GM12878 (cell line): ENCODE results near the gene AKAP12. TPM values are rescaled to one million over a fixed set of nuclear protein-coding genes. Genes with fewer than 3 reads are reported as not detected.

Experiments used
- ATAC-seq: fragments of 200-7000 bp; cut with Tn5 transposase; 3 replicates; pipeline ENCODE4 v1.9.1; 2020; ENCODE audit warnings: mild to moderate bottlenecking, moderate library complexity
- BruUV-seq: library from RNA; stranded (reverse); fragments of 400-500 nt; replicated peaks from 2 replicates; lab custom pipeline; 2021; lab: Mats Ljungman, UMichigan
- CTCF ChIA-PET: fragments of 300-600 bp; sonication (Branson Sonifier 250); formaldehyde crosslinking; extraction: SDS; loops from one replicate; lab custom pipeline; 2021; ENCODE audit warnings: inconsistent platforms; lab: Yijun Ruan, JAX
- POLR2A ChIA-PET: fragments of 350-600 bp; formaldehyde crosslinking; extraction: SDS; loops from one replicate; lab custom pipeline; 2021; ENCODE audit warnings: inconsistent platforms; lab: Charles Lee
- RAD21 ChIA-PET: fragments of 300-600 bp; sonication (Branson Sonifier 250); formaldehyde crosslinking; loops from one replicate; lab custom pipeline; 2023; ENCODE audit warnings: antibody characterized with exemption; ENCODE audit not compliant: unreplicated experiment; lab: Charles Lee
- SMC1A ChIA-PET: fragments of 300-600 bp; sonication (Branson Sonifier 250); formaldehyde crosslinking; loops from one replicate; lab custom pipeline; 2023; ENCODE audit not compliant: unreplicated experiment, uncharacterized antibody; lab: Charles Lee
- DNase-seq: peaks from one replicate; pipeline ENCODE4 v3.0.0-alpha.2; 2011; ENCODE audit warnings: low read depth, low spot score
- FAIRE-seq: peaks from 3 replicates; lab custom pipeline; 2011; peaks lifted over from hg19 to GRCh38; lab: Jason Lieb, UNC
- H2AFZ ChIP-seq: 2 replicates; pipeline ENCODE4 v1.6.0; 2011; ENCODE audit warnings: low read depth, low read length, control low read depth; ENCODE audit not compliant: control insufficient read depth
- H3K27ac ChIP-seq: 2 replicates; pipeline ENCODE4 v1.5.1; 2011; ENCODE audit warnings: control low read depth; ENCODE audit not compliant: control insufficient read depth, insufficient read depth
- H3K27me3 ChIP-seq, 2 experiments: replicated peaks in 1 of 2; 2 replicates each; pipeline versions ENCODE4 v1.6.0 to v1.6.1; 2011; ENCODE audit warnings: low read length in 1 of 2; ENCODE audit not compliant: control insufficient read depth in 2 of 2, insufficient read depth in 2 of 2
- H3K36me3 ChIP-seq, 2 experiments: 2 replicates each; pipeline ENCODE4 v1.5.1; 2011; ENCODE audit warnings: low read length in 1 of 2; ENCODE audit not compliant: control insufficient read depth in 2 of 2, insufficient read depth in 2 of 2
- H3K4me1 ChIP-seq: 2 replicates; pipeline ENCODE4 v1.6.1; 2011; ENCODE audit warnings: mild to moderate bottlenecking, low read length, moderate library complexity, mixed read lengths; ENCODE audit not compliant: control insufficient read depth, insufficient read depth
- H3K4me2 ChIP-seq: 2 replicates; pipeline ENCODE4 v1.6.0; 2011; ENCODE audit warnings: control low read depth; ENCODE audit not compliant: control insufficient read depth, insufficient read depth
- H3K4me3 ChIP-seq: fragments of 200-600 bp; sonication (generic); 2 replicates; pipeline ENCODE4 v1.5.1; 2016
- H3K79me2 ChIP-seq: 2 replicates; pipeline ENCODE4 v1.6.0; 2011; ENCODE audit warnings: low read length; ENCODE audit not compliant: control insufficient read depth, insufficient read depth
- H3K9ac ChIP-seq: 2 replicates; pipeline ENCODE4 v1.8.0; 2011; ENCODE audit warnings: low read length, control low read depth, mixed read lengths; ENCODE audit not compliant: control insufficient read depth, insufficient read depth
- H3K9me3 ChIP-seq: replicated peaks from 3 replicates; pipeline ENCODE4 v1.5.1; 2011; ENCODE audit warnings: mild to moderate bottlenecking, low read length; ENCODE audit not compliant: control insufficient read depth, insufficient read depth
- H4K20me1 ChIP-seq: 2 replicates; pipeline ENCODE4 v1.6.0; 2011; ENCODE audit not compliant: control insufficient read depth, insufficient read depth
- CBX3 ChIP-seq: fragments of 200-600 bp; sonication (generic); IDR thresholded peaks from 2 replicates; pipeline ENCODE4 v1.6.1; 2016; ENCODE audit warnings: low read depth, borderline replicate concordance
- FOXK2 ChIP-seq: fragments of 450-650 bp; IDR thresholded peaks from 2 replicates; pipeline ENCODE4 v1.6.1; 2017; ENCODE audit warnings: mild to moderate bottlenecking, moderate library complexity
- HDAC2 ChIP-seq: fragments of 200-600 bp; sonication (generic); IDR thresholded peaks from 2 replicates; pipeline ENCODE4 v1.6.1; 2017
- NFYA ChIP-seq: IDR thresholded peaks from 2 replicates; pipeline ENCODE4 v1.6.1; 2011; ENCODE audit warnings: low read depth, mild to moderate bottlenecking, low read length, improper control_type of control experiment, borderline replicate concordance
- NR2C2 ChIP-seq: IDR thresholded peaks from 2 replicates; pipeline ENCODE4 v1.6.1; 2011; ENCODE audit warnings: borderline replicate concordance, low read depth; ENCODE audit not compliant: control insufficient read depth, insufficient read length
- PBX3 ChIP-seq: IDR thresholded peaks from 2 replicates; pipeline ENCODE4 v1.6.1; 2011; ENCODE audit warnings: mild to moderate bottlenecking, low read depth, low read length, moderate library complexity; ENCODE audit not compliant: insufficient replicate concordance
- TCF3 ChIP-seq: IDR thresholded peaks from 2 replicates; pipeline ENCODE4 v1.6.1; 2012; ENCODE audit warnings: low read depth, mild to moderate bottlenecking, low read length, borderline replicate concordance; ENCODE audit not compliant: insufficient read depth
- WGBS: methylation state at CpG from one replicate; pipeline ENCODE4 v1.1.6; 2016; ENCODE audit warnings: low lambda C conversion rate; ENCODE audit not compliant: insufficient replicate concordance, insufficient coverage; ENCODE audit errors: missing lambda C conversion rate; 5-methylcytosine and 5-hydroxymethylcytosine counted together
- in situ Hi-C: fragments of 300-500 bp; cut with MboI; formaldehyde crosslinking; loops from 9 replicates; pipeline ENCODE4 v1.14.3; 2018; ENCODE audit warnings: mixed read lengths
- intact Hi-C: fragments of 100-400 bp; cut with micrococcal nuclease; formaldehyde crosslinking; loops from one replicate; pipeline ENCODE4 v1.14.2; 2022; ENCODE audit not compliant: unreplicated experiment
- polyA plus RNA-seq, 11 experiments: library from polyadenylated mRNA; depleted of rRNA in 4 of 11; unstranded in 6 of 11; stranded (reverse) in 5 of 11; fragments of >200 nt; fragmentation: Nextera tagmentation in 4 of 11; fragmentation: Illumina TruSeq in 1 of 11; extraction: Ambion mirVana in 4 of 11; extraction: Trizol in 1 of 11; gene quantifications; 1 replicate in 1 of 11; 2 replicates in 10 of 11; pipeline versions ENCODE4 v1.2.1 to v1.2.3, GENCODE V29; 2011 to 2016; ENCODE audit warnings: inconsistent platforms in 2 of 11, missing spikeins in 2 of 11, low read depth in 1 of 11
- total RNA-seq, 4 experiments: library from RNA; depleted of rRNA in 3 of 4; stranded (reverse); fragments of >200 nt in 3 of 4; fragmentation: Illumina TruSeq in 1 of 4; extraction: Trizol in 1 of 4; gene quantifications; 2 replicates each; pipeline versions ENCODE4 v1.2.1 to v1.2.3, GENCODE V29; 2013 to 2021

AKAP12 gene
- total and polyA plus RNA-seq, 10 of the 15 experiments (the other 5 are each of a cell fraction or from before 2014, with no cell fraction given), result under 0.01 to 0.72 (median 0.06) TPM; not detected in 4

GRCh38 chr6:151321438-151321837 lies 81.7 kb downstream of the AKAP12 start:
- in situ Hi-C loops (loop anchor here (5.0 kb wide), 1 partner anchor 309 kb away; no protein-coding TSS in a partner anchor), intact Hi-C loops (loop anchor here (5.0 kb wide), 1 partner anchor 499 kb away; no protein-coding TSS in a partner anchor)
- H3K4me2 ChIP-seq, result no peak overlapping the region
- ATAC-seq (no peak), FAIRE-seq (no peak), DNase-seq (no peak)
- H3K36me3 ChIP-seq, result no peaks in the 10 kb centered on the region
- no peak overlapping the region for H2AFZ ChIP-seq
- WGBS, result 31% methylated on average over 1 of the region's 1 CpG
- ChIA-PET CTCF (interaction anchor here (0.6 to 7.7 kb wide), 6 partner anchors 9 to 911 kb away, joined by 3 to 369 read pairs (median 3); no protein-coding TSS in a partner anchor), POLR2A (no interaction called here), RAD21 (interaction anchor here (1.7 to 7.3 kb wide), 2 partner anchors 13 to 429 kb away, joined by 4 to 180 read pairs; no protein-coding TSS in a partner anchor), SMC1A (interaction anchor here (7.2 to 9.5 kb wide), 2 partner anchors 306 to 429 kb away, joined by 128 to 200 read pairs; no protein-coding TSS in a partner anchor)
- no peak overlapping the region for H3K4me3 ChIP-seq
- no TSS peak for BruUV-seq
- no peak overlapping the region for H3K27ac ChIP-seq
- no peaks in the 10 kb centered on the region for H3K79me2 ChIP-seq
- H4K20me1 ChIP-seq, result no peaks in the 10 kb centered on the region
- no peak for TF ChIP-seq FOXK2
- no peak for TF ChIP-seq NR2C2
- TF ChIP-seq PBX3, result no peak
- no peak for TF ChIP-seq HDAC2
- TF ChIP-seq NFYA, result no peak
- TF ChIP-seq TCF3, result no peak
- TF ChIP-seq CBX3, result no peak
- H3K9me3 ChIP-seq, result no peaks in the 10 kb centered on the region
- no peaks in the 10 kb centered on the region for H3K4me1 ChIP-seq
- peaks cover 0 to 7% of the 10 kb centered on the region in 2 experiments; a peak in 2 of 4 replicates for H3K27me3 ChIP-seq
- no peak overlapping the region for H3K9ac ChIP-seq
